ENCODE results near the gene GOLGA6L2.

GOLGA6L2 gene

DNA sequence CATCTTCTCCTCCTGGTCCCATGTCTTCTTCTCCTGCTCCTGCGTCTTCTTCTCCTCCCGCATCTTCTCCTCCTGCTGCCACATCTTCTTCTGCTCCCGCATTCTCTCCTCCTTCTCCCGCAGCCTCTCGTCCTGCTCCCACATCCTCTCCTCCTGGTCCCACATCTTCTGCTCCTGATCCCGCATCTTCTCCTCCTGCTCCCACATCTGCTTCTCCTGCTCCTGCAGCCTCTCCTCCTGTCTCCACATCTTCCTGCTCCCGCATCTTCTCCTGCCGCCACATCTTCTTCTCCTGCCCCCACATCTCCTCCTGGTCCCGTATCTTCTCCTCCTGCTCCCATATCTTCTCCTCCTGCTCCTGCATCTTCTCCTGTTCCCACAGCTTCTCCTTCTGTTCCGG is 6.4 kb downstream of the GOLGA6L2 start:
- DNase-seq (ENCODE audit: low read depth in 1 of 2, low spot score in 1 of 2): no peak
- H3K27ac ChIP-seq (replicated peaks): no peak overlapping the region
- no peaks in the 10 kb centered on the region for H3K27me3 ChIP-seq (ENCODE audit: insufficient read depth, poor library complexity, severe bottlenecking)
- no peak overlapping the region for H3K4me3 ChIP-seq (replicated peaks; ENCODE audit: insufficient read depth, low read length)
- no peak for TF ChIP-seq SPI1 (IDR thresholded peaks at IDR 0.05; ENCODE audit: borderline replicate concordance, low read depth)
- TF ChIP-seq GABPA (IDR thresholded peaks at IDR 0.05; ENCODE audit: low read depth): no peak
- no peak for TF ChIP-seq POLR2AphosphoS5 (IDR thresholded peaks at IDR 0.05; ENCODE audit: low read depth)
- TF ChIP-seq REST (IDR thresholded peaks at IDR 0.05; ENCODE audit: insufficient replicate concordance, low read depth): no peak
- TF ChIP-seq CTCF (IDR thresholded peaks at IDR 0.05; ENCODE audit: insufficient read depth, low read length): no peak

- Histone ChIP-seq H3K27ac (replicated peaks) (no peak overlapping the region), H3K27me3 (ENCODE audit: insufficient read depth, poor library complexity, severe bottlenecking) (no peaks in the 10 kb centered on the region), H3K4me3 (replicated peaks; ENCODE audit: insufficient read depth, low read length) (no peak overlapping the region)
- no peak for DNase-seq (ENCODE audit: low read depth in 1 of 2, low spot score in 1 of 2)
- TF ChIP-seq POLR2AphosphoS5 (IDR thresholded peaks at IDR 0.05; ENCODE audit: low read depth) (no peak), GABPA (IDR thresholded peaks at IDR 0.05; ENCODE audit: low read depth) (no peak), REST (IDR thresholded peaks at IDR 0.05; ENCODE audit: insufficient replicate concordance, low read depth) (no peak), SPI1 (IDR thresholded peaks at IDR 0.05; ENCODE audit: borderline replicate concordance, low read depth) (no peak), CTCF (IDR thresholded peaks at IDR 0.05; ENCODE audit: insufficient read depth, low read length) (no peak)
Measured at GRCh38 chr15:23439513-23439912, 7.5 kb downstream of the GOLGA6L2 start.

DNA sequence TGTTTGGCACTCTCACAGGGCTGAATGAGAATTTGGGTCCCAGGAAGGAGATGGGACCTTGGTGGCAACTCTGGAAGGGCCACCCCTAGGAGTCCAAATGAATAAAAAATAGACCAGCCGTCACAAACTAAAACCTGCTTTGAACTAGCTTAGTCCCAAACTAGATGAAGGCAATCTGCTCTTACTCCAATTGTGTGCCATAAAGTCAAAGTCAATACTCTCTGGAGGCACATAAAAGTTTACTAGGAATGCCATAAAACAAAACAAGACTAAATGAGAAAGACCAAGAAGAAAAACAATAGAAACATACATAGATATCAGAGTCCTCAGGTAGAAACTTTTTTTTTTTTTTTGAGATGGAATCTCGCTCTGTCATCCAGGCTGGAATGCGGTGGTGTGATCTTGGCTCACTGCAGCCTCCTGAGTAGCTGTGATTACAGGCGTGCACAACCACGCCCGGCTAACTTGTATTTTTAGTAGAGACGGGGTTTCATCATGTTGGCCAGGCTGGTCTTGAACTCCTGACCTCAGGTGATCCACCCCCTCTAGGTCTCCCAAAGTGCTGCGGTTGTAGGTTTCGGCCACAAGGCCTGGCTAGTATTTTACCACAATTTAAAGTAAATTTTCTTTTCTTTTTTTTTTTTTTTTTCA is 8.1 kb downstream of the GOLGA6L2 start:
- TF ChIP-seq CTCF (IDR thresholded peaks at IDR 0.05; ENCODE audit: insufficient read depth, low read length) (no peak), SPI1 (IDR thresholded peaks at IDR 0.05; ENCODE audit: borderline replicate concordance, low read depth) (no peak), POLR2AphosphoS5 (IDR thresholded peaks at IDR 0.05; ENCODE audit: low read depth) (no peak), REST (IDR thresholded peaks at IDR 0.05; ENCODE audit: insufficient replicate concordance, low read depth) (no peak), GABPA (IDR thresholded peaks at IDR 0.05; ENCODE audit: low read depth) (no peak)
- DNase-seq (ENCODE audit: low read depth in 1 of 2, low spot score in 1 of 2): no peak
- Histone ChIP-seq H3K27ac (replicated peaks) (no peak overlapping the region), H3K27me3 (ENCODE audit: insufficient read depth, poor library complexity, severe bottlenecking) (no peaks in the 10 kb centered on the region), H3K4me3 (replicated peaks; ENCODE audit: insufficient read depth, low read length) (no peak overlapping the region)

All from HL-60 (cell line).